Peyer's patch (tissue), 4 donors: ENCODE measurements around the gene FYB1. TPM values are rescaled to one million over a fixed set of nuclear protein-coding genes. Genes with fewer than 3 reads are reported as not detected.
"Not testable (repeated sequence)": the region's sequence is repeated elsewhere in the genome, so short reads cannot be mapped to it uniquely, and the experiment has no call there.

ENCODE experiments used
- DNase-seq, 3 donors: peaks; one replicate each; pipeline ENCODE4 v3.0.0-alpha.2; 2017 to 2019
- H3K27ac ChIP-seq, 4 donors: fragments of 200-600 bp; sonication (generic); one replicate each; pipeline ENCODE4 v1.5.1; 2016 to 2019
- H3K27me3 ChIP-seq, 2 donors: fragments of 200-600 bp; sonication (generic); one replicate each; pipeline ENCODE4 v1.5.1; 2019
- H3K36me3 ChIP-seq, 3 donors: fragments of 200-600 bp; sonication (generic); one replicate each; pipeline ENCODE4 v1.5.1; 2016 to 2019
- H3K4me1 ChIP-seq, 4 donors: fragments of 200-600 bp; sonication (generic); one replicate each; pipeline ENCODE4 v1.5.1; 2016 to 2019
- H3K4me3 ChIP-seq, 4 donors: fragments of 200-600 bp; sonication (generic); 1 replicate in 3 of 4; 2 replicates in 1 of 4; pipeline ENCODE4 v1.5.1; 2016 to 2019; ENCODE audit warnings: mild to moderate bottlenecking in 1 of 4
- H3K9me3 ChIP-seq, 4 donors: fragments of 200-600 bp; sonication (generic); one replicate each; pipeline ENCODE4 v1.5.1; 2016 to 2019; ENCODE audit warnings: mild to moderate bottlenecking in 1 of 4
- CTCF ChIP-seq, 6 experiments: fragments of 450-650 bp in 4 of 6; fragments of 200-600 bp in 2 of 6; sonication (generic) in 1 of 6; IDR thresholded peaks; one replicate each; pipeline ENCODE4 v1.5.1; 2017 to 2019; ENCODE audit warnings: antibody characterized with exemption in 6 of 6, mild to moderate bottlenecking in 3 of 6, moderate library complexity in 1 of 6
- POLR2A ChIP-seq, 2 donors: fragments of 450-650 bp; IDR thresholded peaks; one replicate each; pipeline ENCODE4 v1.5.1; 2017; ENCODE audit warnings: antibody characterized with exemption in 2 of 2, mild to moderate bottlenecking in 2 of 2, moderate library complexity in 2 of 2
- total RNA-seq, 4 donors: library from RNA; depleted of rRNA; stranded (reverse); fragments of >200 nt; gene quantifications; one replicate each; pipeline ENCODE4 v1.1.0, GENCODE V29; 2016

The FYB1 gene
- total RNA-seq, 4 donors from 2014 or later = 12.1 to 184 (median 17.6) TPM

DNA sequence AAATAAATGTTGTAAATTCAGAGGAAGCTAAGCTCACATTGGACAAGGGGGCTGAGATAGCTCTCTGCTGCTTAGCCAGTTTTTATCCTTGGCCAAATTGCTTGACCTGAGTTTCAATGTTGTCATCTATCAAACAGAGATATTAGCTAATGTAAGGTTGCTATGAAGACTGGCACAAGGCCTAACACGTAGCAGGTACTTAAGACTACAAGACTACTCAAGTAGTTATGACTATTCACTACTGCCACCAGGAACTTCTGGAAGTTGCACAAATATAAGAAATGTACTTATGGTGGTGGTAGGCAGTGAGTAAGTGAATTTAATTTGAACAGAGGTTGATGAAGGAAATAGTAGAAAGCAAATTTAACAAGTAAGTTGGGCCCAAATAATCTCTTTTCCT lies 17.4 kb upstream of the FYB1 start:
- no peaks in the 10 kb centered on the region for H3K36me3 ChIP-seq

GRCh38 chr5:39235648-39236047 lies 16.3 kb upstream of the FYB1 start:
- no peaks in the 10 kb centered on the region for H3K36me3 ChIP-seq
- TF ChIP-seq CTCF (IDR thresholded peaks at IDR 0.05) (no peak), POLR2A (IDR thresholded peaks at IDR 0.05) (no peak)
- no peak overlapping the region for H3K27ac ChIP-seq
- no peaks in the 10 kb centered on the region for H3K9me3 ChIP-seq
- no peaks in the 10 kb centered on the region for H3K4me1 ChIP-seq
- H3K4me3 ChIP-seq = no peak overlapping the region
- no peaks in the 10 kb centered on the region for H3K27me3 ChIP-seq
- DNase-seq = no peak

More for the DNA sequence above, 17.4 kb upstream of the FYB1 start:
- Histone ChIP-seq H3K27me3 (no peaks in the 10 kb centered on the region), H3K4me3 (no peak overlapping the region), H3K27ac (no peak overlapping the region), H3K9me3 (no peaks in the 10 kb centered on the region), H3K4me1 (no peaks in the 10 kb centered on the region)
- no peak for DNase-seq
- TF ChIP-seq POLR2A (IDR thresholded peaks at IDR 0.05) = no peak
- no peak for TF ChIP-seq CTCF (IDR thresholded peaks at IDR 0.05)

- H3K36me3 ChIP-seq, H3K9me3 ChIP-seq, DNase-seq, H3K27me3 ChIP-seq, H3K27ac ChIP-seq, H3K4me1 ChIP-seq, H3K4me3 ChIP-seq: not testable (repeated sequence)
Observed at GRCh38 chr5:39234494-39234893, 15.1 kb upstream of the FYB1 start.

DNA sequence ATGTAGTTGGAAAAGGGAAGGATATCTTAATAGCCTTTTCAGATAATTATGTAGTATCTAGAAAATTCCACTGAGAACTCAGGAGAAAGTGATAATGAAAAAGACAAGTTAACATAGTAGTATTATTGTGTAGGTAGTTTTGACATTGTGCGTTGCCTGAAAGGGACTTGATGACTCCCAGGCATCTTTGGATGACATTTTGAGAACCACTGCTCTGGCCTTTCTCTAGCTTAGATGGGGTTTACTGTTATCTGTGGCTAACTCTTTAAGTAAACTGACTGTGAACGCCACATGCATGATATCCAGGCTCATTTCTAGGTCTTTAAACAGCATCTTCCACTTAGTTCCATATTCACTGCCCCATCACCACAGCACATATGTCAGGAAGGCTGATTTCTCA lies 14.4 kb upstream of the FYB1 start:
- H3K9me3 ChIP-seq = no peaks in the 10 kb centered on the region
- no peaks in the 10 kb centered on the region for H3K27me3 ChIP-seq
- no peaks in the 10 kb centered on the region for H3K36me3 ChIP-seq
- TF ChIP-seq CTCF (IDR thresholded peaks at IDR 0.05) (no peak), POLR2A (IDR thresholded peaks at IDR 0.05) (no peak)
- no peak overlapping the region for H3K4me3 ChIP-seq
- DNase-seq = no peak
- no peak overlapping the region for H3K27ac ChIP-seq
- no peaks in the 10 kb centered on the region for H3K4me1 ChIP-seq

DNA sequence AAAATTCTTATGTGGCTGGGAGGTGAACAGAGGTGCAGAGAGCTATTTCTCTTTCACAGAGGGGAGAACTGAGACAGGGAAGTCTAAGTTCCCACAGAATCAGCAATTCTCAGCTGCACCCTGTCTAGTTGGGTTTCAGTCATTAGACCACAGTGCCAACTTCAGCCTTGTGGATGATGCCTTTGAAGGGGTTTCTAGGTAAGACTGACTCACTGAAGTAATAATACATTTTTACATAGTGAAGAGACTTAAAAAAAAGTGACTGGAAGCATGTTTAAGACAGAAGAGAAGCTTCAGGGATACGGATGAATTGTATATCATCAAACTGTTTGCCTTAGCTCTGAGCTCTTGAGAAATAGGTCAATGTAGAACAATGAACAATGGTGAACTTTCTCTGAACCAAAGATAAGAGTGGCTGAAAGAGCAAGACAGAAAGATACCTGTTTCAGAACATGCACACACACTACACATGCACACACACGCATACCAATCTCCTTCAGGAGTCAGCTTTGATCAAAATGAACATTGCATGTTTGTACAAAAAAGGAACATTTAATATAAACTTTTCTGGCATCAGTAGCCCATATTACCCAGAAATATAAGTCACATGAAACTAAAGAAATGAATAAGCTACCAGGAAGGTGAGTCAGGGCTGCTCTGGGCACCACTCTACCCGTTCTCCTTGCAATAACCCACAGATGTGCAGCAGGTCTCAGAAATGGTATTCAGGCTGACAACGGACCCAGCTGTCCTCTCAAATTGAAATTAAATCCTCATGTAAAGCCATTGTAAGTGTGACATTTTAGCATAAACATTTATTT lies 12.6 kb upstream of the FYB1 start:
- no peaks in the 10 kb centered on the region for H3K27me3 ChIP-seq
- no peaks in the 10 kb centered on the region for H3K4me1 ChIP-seq
- no peak overlapping the region for H3K4me3 ChIP-seq
- TF ChIP-seq CTCF (IDR thresholded peaks at IDR 0.05) = no peak
- TF ChIP-seq POLR2A (IDR thresholded peaks at IDR 0.05) = no peak
- no peak for DNase-seq
- no peaks in the 10 kb centered on the region for H3K9me3 ChIP-seq
- no peaks in the 10 kb centered on the region for H3K36me3 ChIP-seq
- no peak overlapping the region for H3K27ac ChIP-seq

- Histone ChIP-seq H3K27me3 (no peaks in the 10 kb centered on the region), H3K4me3 (no peak overlapping the region), H3K4me1 (no peaks in the 10 kb centered on the region), H3K9me3 (no peaks in the 10 kb centered on the region), H3K36me3 (no peaks in the 10 kb centered on the region), H3K27ac (no peak overlapping the region)
- DNase-seq = no peak
- TF ChIP-seq CTCF (IDR thresholded peaks at IDR 0.05) (no peak), POLR2A (IDR thresholded peaks at IDR 0.05) (no peak)
Observed at GRCh38 chr5:39228596-39228995, 9.2 kb upstream of the FYB1 start.
